GM12891 (cell line): ENCODE data around the gene CCDC8.

ENCODE experiments used
- PAX5 ChIP-seq: IDR thresholded peaks from 2 replicates; pipeline ENCODE4 v1.6.1; 2011; ENCODE audit warnings: low read length, moderate library complexity, mild to moderate bottlenecking; ENCODE audit not compliant: insufficient read depth, severe bottlenecking
- POLR2A ChIP-seq: IDR thresholded peaks from 2 replicates; pipeline ENCODE4 v1.6.1; 2011; ENCODE audit warnings: low read depth, low read length, control low read depth
- POLR2AphosphoS5 ChIP-seq: IDR thresholded peaks from 2 replicates; pipeline ENCODE4 v1.6.1; 2011; ENCODE audit warnings: low read depth, low read length, control low read depth
- SPI1 ChIP-seq: IDR thresholded peaks from 2 replicates; pipeline ENCODE4 v1.6.1; 2011; ENCODE audit warnings: low read depth, low read length, control low read depth
- TAF1 ChIP-seq: IDR thresholded peaks from 2 replicates; pipeline ENCODE4 v1.6.1; 2011; ENCODE audit warnings: low read depth, low read length, control low read depth

- TF ChIP-seq POLR2AphosphoS5 (no peak), SPI1 (no peak), TAF1 (no peak), POLR2A (no peak), PAX5 (no peak)
Observed at GRCh38 chr19:46367426-46367825, 45.9 kb downstream of the CCDC8 start.
